GM21825 (cell line): ENCODE results near the gene CFAP161.

ENCODE experiments used
- ATAC-seq: cut with Tn5 transposase; IDR thresholded peaks from one replicate; pipeline ENCODE4 v1.9.1; 2021; ENCODE audit warnings: mild to moderate bottlenecking, moderate library complexity; ENCODE audit not compliant: unreplicated experiment

The CFAP161 gene

DNA sequence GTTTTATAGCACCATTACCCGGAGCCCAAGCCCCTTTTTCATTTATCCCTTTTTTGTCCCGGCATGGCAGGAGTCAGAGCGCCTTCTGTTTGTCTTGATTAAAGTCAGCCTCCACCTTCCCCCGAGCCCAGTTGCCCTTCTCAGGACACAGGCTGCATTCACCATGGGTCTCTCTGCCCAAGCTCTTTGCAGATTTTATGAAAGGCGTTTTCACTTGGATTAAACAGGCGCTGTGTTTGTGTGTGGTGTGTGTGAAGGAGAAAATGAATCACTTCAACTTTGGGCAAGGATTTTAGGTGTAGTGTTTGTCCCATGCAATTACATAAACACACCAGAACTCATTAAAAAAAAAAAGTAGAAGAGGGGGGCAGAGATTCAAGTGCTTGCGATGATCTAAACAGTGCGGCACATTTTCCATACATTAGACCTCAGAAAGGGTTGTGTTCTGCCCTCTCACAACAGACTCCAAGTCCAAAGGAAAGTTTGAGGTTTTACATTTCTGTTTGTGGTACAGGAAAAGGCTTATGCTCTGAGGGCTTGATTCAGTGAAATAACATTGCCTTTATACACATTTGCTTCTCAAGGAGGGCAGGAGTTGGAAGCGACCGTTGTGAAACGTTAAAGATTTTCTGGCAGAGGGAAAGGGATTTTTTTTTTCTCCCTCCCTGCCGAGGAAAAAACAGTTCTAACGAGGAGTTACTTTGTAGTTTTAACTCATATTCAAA, 48.1 kb downstream of the CFAP161 start:
- ATAC-seq: no peak

DNA sequence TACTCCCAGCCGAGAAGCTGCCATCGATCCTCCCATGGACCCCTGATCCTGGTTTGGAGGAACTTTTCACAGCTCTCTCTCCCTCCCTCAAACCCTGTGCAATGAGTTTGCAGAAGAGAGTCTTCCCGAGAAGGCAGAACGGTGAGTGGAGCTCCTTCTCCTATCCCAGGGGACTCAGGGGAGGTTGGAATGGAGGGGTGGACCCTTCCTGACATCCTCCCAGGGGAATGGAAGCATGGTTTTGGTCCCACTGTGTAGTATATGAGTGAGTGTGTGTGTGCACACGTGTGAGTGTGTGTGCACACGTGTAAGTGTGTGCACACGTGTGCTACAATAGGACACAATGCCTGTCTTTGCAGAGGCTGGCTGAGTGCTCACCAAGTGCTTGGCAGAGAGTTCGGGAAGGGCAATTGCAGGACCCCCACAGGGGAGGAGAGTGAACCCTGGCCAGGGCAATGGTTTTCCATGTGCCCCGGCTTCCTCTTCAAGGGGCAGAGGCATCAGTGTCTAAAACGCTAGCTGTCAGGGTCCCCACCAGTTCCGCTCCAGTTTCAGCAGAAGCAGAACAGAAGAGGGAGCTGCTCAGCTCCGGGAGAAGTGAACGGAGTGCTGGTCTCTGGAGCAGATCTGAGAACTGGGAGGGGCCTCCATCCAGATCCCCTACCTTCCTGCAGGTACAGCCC, 48.8 kb downstream of the CFAP161 start:
- no peak for ATAC-seq

DNA sequence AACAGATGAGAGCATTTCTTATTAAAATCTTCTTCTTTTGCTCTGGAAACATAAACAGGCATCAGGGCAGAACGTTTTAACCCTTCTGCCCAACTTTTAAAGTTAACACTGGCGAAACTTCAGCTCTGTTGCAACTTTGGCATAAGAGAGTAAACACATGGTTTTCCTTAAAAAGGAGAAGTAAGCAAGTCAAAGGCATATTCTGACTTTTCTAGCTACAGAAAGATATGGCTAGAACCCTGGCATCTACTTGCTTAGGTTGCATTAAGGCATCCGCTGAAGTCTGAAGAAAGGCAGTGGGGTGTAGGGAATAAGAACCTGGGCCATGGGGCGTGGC, 49.3 kb downstream of the CFAP161 start:
- no peak for ATAC-seq

DNA sequence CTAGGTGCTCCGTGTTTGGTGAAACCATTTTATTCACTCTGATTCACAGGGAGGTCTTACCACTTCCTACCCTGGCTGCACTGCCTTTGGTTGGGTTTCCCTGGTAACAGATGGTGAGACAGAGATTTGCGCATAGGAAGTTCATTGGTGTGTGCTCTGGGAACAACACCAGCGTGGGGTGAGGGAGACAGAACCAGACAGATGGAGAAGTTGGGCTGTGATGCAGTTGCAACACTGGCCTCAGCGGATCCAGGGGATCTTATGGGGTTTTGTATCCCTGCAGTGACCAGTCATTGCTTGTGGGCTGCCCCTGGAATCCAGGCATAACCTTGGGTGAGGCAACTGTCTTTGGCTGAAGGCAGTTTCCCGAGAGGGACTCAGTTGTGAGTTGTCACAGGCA, 50.1 kb downstream of the CFAP161 start:
- no peak for ATAC-seq

DNA sequence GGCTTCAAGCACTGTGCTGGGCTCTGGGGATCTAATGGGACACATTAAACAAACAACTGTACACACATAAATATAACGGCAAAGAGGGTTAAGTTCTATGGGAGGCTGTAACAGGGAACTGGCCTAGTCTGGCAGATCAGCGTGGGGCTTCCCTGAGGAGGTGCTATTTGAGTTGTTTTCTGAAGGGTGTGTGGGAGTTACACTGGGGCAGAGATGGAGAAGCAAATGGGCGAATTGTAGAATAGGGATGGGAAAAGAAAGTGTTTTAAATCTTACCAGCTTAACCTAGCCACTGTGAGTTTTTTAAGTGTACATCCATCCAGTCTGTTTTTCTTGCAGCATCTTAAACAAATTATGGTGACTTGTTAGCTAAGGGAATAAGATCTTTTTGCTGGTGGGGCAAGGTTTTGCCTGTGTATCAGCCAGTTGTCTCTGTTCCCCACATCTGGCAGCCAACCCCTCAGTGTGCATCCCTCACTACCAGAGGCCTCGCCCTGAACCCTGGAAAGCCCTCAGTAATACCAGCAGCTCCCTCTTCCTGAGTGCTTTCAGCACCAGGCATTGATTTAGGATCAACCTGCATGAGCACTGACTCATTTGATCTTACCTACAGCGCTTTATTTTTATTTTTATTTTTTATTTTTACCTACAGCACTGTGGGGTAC, 51.7 kb downstream of the CFAP161 start:
- ATAC-seq: no peak

DNA sequence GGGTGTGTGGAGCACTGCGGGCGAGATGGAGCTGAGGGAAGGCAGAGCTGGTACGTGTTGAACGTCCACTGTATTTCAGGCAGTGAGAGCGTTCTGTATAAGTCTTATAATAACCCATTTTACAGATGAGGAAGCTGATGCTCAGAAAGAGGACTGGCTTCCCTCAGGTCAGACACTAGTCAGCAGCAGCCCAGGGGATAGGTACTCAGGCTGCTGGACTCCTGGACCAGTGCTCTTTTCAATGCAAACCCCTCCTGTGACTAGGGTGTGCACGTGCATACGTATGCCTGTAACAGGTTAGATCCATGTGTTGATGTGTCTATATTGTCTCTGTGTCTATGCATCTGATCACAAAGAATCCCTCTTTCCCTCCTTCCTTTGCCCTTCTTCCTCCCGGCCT, 54.3 kb downstream of the CFAP161 start:
- ATAC-seq: no peak

DNA sequence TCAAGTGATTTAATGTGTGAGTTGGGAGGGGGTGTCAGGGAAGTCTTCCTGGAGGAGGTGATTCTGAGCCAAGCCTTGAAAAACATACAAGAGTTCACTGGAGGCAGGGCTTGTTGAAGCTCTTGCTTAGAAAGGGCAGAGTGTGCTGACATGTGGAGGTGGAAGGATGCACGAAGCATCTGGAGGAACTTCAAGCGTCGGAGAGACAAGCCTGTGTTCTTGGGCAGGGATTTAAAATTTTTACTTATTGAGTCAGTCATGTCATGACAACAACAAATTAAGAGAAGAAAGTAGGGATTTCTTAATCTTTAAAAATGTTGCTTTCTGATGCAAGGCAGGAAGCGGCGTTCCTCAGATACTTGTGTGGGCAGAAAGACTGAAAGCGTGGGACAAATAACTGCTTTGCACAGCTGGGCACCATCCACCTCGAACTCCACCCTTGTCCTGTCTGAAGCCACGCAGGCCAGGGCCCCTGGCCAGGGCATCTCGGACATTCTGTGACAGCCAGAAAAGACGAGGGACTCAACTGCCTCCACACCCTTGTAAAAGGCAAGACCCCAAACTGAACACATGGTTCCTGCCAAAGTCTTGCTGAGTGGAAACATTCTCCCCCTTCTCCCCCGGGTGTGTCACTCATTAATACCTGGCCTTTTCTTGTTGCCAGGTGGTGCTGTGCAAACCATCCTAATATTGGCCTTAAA, 55.7 kb downstream of the CFAP161 start:
- ATAC-seq: no peak

DNA sequence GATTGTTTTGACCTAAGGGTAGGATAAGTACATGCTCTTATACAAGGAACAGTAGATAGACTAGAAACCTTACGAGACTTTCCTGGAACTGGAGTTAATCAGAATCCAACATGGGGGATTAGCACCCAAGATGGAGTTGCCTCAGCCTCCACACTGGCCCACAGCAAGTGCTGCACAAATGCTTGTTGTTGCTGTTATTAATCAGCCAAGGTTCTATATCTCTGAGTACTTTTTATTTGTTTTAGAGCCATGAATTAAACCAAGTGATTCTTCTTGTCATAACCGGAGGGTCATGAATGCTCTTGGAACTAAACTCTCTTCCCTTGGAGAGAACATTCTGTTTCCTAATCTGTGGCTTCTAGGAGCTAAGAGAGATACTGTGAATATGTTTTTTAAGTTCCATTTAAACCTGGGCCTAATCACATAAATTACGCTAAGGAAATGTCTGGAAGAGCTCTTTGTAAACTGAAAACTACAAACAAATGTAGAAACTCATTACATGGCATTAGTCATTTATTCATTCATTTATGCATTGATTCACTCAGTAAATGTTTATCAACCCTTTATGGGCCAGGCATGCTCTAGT, 56.9 kb downstream of the CFAP161 start:
- no peak for ATAC-seq

DNA sequence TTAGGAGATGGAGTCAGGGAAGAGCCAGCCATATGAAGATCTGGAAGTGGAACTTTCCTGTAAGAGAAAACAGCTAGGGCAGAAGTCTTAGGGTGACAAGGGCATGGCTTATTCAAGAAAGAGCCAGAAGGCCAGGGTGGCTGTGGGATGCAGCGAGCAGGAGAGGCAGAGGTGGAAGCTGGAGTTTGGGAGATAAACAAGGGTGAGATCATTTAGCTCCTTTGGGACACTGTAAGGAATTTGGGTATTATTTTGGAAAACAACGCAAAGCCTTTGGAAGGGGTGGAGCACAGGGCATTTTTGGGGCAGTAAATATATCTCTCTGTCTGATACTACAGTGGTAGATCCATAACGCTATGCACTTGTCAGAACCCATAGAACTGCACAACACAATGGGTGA, 57.6 kb downstream of the CFAP161 start:
- no peak for ATAC-seq

DNA sequence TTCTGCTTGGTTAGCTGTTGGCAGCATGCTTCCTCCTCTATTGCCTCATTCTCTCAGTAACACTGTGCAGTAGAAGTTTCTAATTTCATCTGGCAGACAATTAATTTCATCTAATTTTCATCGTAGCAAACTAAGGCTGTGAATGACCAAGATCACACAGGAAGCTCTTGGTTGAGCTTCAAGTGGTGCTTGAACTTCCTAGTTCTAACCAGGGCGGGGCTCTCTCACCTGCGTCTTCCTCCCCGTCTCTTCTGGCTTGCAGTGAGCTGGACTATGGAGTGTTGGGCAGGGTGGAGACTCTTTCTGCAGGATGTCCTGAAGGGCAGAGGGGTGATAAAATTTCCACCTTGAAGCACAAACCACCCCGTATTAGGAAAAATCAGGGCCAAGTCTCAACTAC, 60.7 kb downstream of the CFAP161 start:
- no peak for ATAC-seq

DNA sequence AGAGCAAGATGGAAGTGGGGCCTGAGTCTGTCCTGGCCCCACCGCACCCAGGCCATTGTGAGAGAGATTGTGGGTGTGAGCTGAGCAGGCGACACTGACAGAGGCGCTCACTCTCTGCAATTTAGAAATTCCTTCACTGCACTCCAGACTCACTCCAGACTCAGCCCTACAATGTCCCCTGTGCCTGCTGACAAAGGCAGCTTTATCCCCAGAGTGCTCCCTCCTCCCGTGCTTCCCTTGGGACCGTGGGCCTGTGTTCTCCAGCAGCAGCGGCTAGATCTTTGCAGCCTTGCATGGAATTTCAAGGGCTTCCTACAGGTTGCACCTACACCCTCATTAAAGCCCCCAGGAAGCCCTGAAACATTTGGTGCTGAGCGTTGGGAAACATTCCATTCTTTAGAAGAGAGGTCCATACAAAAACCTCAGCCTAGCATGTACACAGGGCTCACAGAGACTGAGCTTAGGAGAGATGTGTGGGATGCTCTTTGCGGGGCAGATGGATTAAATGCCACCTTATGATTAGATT, 61.3 kb downstream of the CFAP161 start:
- ATAC-seq: no peak

DNA sequence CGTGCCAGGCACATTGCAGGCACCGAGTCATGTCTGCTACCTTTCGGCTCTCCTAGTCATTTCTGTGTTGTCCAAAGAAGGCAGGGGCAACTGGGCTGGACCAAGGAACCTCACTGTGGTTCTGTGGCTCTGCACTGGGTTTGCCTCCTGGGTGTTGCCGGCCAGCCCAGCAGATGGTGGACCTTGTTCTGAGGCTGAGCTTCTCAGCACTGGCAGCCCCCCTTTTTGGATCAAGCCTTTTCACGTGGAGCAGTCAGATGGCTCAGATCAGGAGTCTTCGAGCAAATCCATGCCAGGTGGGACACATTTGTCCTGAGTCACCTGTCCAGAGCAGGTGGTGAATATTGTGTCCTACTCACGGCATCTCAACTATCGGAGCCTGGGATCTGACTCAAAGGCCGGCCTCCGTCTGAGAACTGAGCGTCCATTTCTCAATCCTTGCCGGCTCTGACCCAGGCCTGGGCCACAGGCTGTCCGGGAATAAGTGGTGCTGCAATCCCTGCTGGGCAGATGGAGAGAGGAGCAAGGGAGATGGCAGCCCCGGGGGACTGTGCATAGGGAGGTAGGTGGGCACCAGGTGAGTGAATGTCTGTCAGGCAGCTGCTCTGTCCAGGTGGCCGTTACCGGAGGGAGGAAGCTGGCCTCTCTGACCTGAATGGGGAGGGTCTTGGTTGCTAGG, 62.6 kb downstream of the CFAP161 start, which contains the start of gene IL16:
TSS of gene IL16 (plus strand) at position 304 of the 679 bp plus-strand sequence. CDS start 28,521 bp downstream, outside the sequence.
- no peak for ATAC-seq

DNA sequence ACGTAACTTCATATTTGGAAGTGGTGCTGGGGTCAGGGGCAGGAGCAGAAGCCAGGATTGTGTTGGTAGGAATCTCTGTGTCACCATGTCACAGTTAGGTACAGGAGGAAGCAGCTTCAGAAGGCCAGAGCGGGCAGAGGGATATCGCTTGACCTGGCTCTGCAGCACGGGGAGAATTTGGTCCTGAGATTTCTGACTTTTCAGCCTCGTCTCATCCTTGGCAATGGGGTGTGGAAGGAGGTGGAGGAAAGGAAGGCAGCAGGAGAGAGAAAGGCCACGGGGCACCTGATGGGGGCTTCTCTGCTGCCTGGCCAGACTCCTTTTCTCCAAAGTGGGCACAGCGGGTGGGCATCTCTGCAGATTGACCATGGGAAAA, 63.2 kb downstream of the CFAP161 start:
- no peak for ATAC-seq

DNA sequence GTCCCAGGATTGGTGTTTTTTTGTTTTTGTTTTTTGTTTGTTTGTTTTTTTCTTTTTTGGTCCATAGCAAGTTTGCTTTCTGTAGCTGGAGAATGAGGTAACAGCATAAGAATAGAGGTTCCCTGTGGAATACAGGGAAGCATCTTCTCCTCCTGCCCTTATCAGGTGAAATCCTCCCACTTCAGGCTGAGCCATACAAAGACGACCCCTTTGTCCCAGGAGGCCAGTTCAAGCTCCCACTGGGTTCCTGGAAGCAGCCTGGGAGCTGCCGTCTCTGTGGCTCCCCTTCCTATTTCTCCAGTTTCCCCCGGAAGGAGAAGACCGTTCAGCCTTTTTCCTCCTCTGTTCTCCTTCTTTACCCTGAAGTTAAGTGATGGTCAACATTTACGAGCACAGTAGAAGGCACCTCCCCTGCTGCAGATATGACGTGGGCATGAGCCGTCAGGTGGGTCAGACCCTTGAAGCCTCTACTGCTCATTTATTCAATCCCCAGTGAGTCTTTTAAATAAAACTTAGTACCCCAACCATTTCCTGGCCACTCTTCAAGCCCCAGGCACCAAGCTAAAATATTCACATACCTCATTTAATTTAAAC, 63.7 kb downstream of the CFAP161 start:
- no peak for ATAC-seq
